Panc1 (cell line): ENCODE results near the gene ZNF154.

Experiments used
- POLR2AphosphoS5 ChIP-seq: IDR thresholded peaks from 2 replicates; pipeline ENCODE4 v1.6.1; 2012; ENCODE audit warnings: mild to moderate bottlenecking, low read depth, low read length, moderate library complexity
- SIN3A ChIP-seq: IDR thresholded peaks from 2 replicates; pipeline ENCODE4 v1.6.1; 2012; ENCODE audit warnings: low read depth, mild to moderate bottlenecking, low read length, moderate library complexity, borderline replicate concordance; ENCODE audit not compliant: insufficient read depth
- TF ChIP-seq, protein P1 (sequence below): fragments of 450-650 bp; IDR thresholded peaks from 2 replicates; pipeline ENCODE4 v1.5.1; 2017; ENCODE audit warnings: mild to moderate bottlenecking

- TF ChIP-seq POLR2AphosphoS5 (no peak), SIN3A (no peak)
- TF ChIP-seq, protein P1, sequence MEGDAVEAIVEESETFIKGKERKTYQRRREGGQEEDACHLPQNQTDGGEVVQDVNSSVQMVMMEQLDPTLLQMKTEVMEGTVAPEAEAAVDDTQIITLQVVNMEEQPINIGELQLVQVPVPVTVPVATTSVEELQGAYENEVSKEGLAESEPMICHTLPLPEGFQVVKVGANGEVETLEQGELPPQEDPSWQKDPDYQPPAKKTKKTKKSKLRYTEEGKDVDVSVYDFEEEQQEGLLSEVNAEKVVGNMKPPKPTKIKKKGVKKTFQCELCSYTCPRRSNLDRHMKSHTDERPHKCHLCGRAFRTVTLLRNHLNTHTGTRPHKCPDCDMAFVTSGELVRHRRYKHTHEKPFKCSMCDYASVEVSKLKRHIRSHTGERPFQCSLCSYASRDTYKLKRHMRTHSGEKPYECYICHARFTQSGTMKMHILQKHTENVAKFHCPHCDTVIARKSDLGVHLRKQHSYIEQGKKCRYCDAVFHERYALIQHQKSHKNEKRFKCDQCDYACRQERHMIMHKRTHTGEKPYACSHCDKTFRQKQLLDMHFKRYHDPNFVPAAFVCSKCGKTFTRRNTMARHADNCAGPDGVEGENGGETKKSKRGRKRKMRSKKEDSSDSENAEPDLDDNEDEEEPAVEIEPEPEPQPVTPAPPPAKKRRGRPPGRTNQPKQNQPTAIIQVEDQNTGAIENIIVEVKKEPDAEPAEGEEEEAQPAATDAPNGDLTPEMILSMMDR = no peak
Observed at GRCh38 chr19:57748029-57748428, 39.0 kb upstream of the ZNF154 start.
